Immature natural killer cell (primary cell): ENCODE results near the gene OMP. TPM values are rescaled to one million over a fixed set of nuclear protein-coding genes. Genes with fewer than 3 reads are reported as not detected.

Experiments used
- DNase-seq, 3 donors: peaks; one replicate each; pipeline ENCODE4 v3.0.0; 2022; ENCODE audit warnings: mixed read lengths in 1 of 3
- H3K27ac Mint-ChIP-seq, 6 donors: one replicate each; pipeline ENCODE4 v1.8.0; 2020; ENCODE audit warnings: mixed read lengths in 6 of 6, mild to moderate bottlenecking in 5 of 6, inconsistent platforms in 4 of 6, moderate library complexity in 3 of 6
- H3K27me3 Mint-ChIP-seq, 3 donors: one replicate each; pipeline ENCODE4 v1.8.0; 2020 to 2021; ENCODE audit warnings: low read depth in 3 of 3, mild to moderate bottlenecking in 3 of 3, mixed read lengths in 3 of 3, moderate library complexity in 3 of 3, inconsistent platforms in 1 of 3
- H3K36me3 Mint-ChIP-seq, 3 donors: one replicate each; pipeline ENCODE4 v1.8.0; 2020; ENCODE audit warnings: mixed read lengths in 3 of 3, inconsistent platforms in 2 of 3, mild to moderate bottlenecking in 2 of 3
- H3K4me1 Mint-ChIP-seq, 2 donors: one replicate each; pipeline ENCODE4 v1.8.0; 2020; ENCODE audit warnings: inconsistent platforms in 2 of 2, mild to moderate bottlenecking in 2 of 2, mixed read lengths in 2 of 2, moderate library complexity in 1 of 2
- H3K4me3 Mint-ChIP-seq, 5 donors: one replicate each; pipeline ENCODE4 v1.8.0; 2020; ENCODE audit warnings: mild to moderate bottlenecking in 5 of 5, mixed read lengths in 5 of 5, inconsistent platforms in 3 of 5, moderate library complexity in 3 of 5
- H3K9me3 Mint-ChIP-seq, 6 donors: one replicate each; pipeline ENCODE4 v1.8.0; 2020; ENCODE audit warnings: mild to moderate bottlenecking in 6 of 6, mixed read lengths in 6 of 6, inconsistent platforms in 4 of 6, moderate library complexity in 3 of 6
- polyA plus RNA-seq, 3 donors: library from polyadenylated mRNA; unstranded; fragments of 300-500 nt; fragmentation: Illumina TruSeq; gene quantifications; one replicate each; pipeline ENCODE4 v1.2.3, GENCODE V29; 2021

Gene OMP
- polyA plus RNA-seq, 3 donors from 2014 or later = not detected

DNA sequence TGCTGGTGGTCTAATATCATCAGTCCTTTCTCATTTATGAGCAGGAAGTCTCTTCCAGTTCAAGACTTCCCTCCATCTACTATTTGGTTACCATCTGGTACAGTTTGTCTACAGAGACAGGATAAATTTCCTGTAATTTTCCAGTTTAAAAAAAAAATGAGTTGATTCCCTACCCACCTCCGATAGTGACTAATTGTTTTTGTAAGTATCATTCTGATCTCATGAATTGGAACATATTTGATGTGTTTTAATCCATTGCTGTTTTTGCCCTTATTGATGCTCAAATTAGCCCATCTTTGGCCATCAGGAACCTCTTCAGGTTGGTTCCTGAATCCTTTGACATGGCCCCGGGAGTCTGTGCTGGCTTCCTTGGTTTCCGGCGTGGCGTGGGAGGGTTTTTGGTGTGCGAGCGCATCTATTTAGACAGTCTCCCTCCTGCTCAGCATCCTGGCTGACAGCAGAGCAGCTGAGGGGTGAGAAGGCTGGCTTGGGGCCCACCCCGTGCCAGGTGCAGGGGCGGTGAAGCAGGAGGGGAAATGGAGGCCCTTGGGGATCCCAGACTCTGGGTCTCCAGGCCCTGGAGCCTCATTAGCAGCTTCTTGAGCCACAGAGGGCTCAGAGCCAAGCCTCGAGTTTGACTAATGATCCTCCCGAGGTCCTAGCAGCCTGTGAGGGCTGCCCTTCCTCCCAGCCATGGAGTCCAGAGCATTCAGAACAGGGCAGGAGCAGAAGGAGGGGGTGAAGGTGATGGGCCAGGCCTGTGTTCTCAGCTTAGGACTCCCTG, 6.8 kb downstream of the OMP start:
- DNase-seq = no peak
- Mint-ChIP-seq H3K9me3 (no peaks in the 10 kb centered on the region), H3K4me1 (peaks cover 0 to 6% of the 10 kb centered on the region in 2 donors), H3K36me3 (no peaks in the 10 kb centered on the region), H3K27ac (no peak overlapping the region), H3K4me3 (no peak overlapping the region), H3K27me3 (peaks cover 0 to 2% (median 0%) of the 10 kb centered on the region in 3 donors)

DNA sequence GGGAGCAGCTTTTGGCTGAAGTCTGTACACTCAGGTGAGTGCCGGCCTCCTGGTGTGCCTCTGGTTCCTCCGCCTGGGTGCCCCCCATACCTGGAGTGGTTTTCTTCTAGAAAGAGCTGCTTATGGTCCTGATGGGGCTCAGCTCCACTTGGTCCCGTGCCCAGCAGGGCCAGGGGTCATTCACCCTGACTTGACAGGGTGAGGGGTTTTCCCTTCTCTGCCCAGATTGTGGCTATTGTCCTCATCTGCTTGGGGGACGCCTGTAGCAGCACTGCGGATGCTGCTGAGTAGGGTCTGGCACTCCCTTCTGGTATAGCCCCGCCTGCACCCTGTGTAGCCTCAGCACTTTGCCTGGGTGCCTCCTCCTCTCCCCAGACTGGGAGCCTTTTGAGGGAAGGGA, 8.2 kb downstream of the OMP start:
- DNase-seq = no peak
- Mint-ChIP-seq H3K27me3 (peaks cover 0 to 2% (median 0%) of the 10 kb centered on the region in 3 donors), H3K4me1 (peaks cover 0 to 6% of the 10 kb centered on the region in 2 donors), H3K27ac (no peak overlapping the region), H3K9me3 (no peaks in the 10 kb centered on the region), H3K4me3 (no peak overlapping the region), H3K36me3 (no peaks in the 10 kb centered on the region)

DNA sequence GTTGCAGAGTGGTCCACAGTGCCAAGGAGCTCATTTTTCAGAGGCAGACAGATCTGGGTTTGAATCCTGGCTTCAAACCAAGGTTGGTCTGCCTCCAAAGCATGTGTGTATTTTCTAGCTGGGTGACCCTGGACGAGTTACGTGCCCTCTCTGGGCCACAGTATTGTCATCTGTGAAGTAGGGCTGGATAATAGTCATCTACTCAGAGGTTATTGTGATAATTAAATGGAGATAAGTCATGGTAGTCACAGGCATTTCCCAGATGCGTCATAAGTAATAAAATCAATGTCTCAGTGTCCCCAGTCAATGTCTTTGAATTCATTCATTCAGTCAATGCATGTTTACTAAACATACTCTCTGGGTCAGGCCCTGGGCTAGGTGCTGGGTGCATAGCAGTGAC, 8.6 kb downstream of the OMP start:
- Mint-ChIP-seq H3K27me3 (peaks cover 0 to 2% (median 0%) of the 10 kb centered on the region in 3 donors), H3K27ac (peak overlapping the region in 1 of 6 donors; percentile 27)
- no peak for DNase-seq

DNA sequence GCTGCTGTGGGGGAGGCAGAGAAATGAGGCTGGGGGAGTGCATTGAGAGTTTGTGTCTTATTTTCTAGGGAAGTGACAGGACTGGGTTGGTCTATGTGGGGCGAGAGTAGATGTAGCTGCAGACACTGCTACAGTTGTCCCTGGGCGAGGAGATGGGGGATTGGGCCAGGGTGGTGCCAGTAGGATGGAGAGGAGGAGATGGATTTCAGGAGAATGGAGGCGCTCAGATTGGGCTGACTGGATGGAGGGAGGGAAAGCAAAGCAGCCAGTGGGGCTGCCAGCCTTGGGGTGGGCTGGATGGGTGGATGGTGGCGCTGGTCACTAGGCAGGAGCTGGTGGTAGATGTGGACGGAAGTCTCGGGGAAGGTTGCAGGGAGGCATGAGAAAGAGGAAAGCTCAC, 9.3 kb downstream of the OMP start:
- Mint-ChIP-seq H3K4me1 (peaks cover 0 to 6% of the 10 kb centered on the region in 2 donors), H3K9me3 (no peaks in the 10 kb centered on the region), H3K36me3 (no peaks in the 10 kb centered on the region), H3K4me3 (no peak overlapping the region), H3K27ac (peak overlapping the region in 1 of 6 donors; percentile 20), H3K27me3 (peaks cover 0 to 2% (median 0%) of the 10 kb centered on the region in 3 donors)
- no peak for DNase-seq

More for the DNA sequence above, 8.6 kb downstream of the OMP start:
- no peaks in the 10 kb centered on the region for H3K9me3 Mint-ChIP-seq
- H3K4me1 Mint-ChIP-seq = peaks cover 0 to 6% of the 10 kb centered on the region in 2 donors
- H3K4me3 Mint-ChIP-seq = no peak overlapping the region
- no peaks in the 10 kb centered on the region for H3K36me3 Mint-ChIP-seq

DNA sequence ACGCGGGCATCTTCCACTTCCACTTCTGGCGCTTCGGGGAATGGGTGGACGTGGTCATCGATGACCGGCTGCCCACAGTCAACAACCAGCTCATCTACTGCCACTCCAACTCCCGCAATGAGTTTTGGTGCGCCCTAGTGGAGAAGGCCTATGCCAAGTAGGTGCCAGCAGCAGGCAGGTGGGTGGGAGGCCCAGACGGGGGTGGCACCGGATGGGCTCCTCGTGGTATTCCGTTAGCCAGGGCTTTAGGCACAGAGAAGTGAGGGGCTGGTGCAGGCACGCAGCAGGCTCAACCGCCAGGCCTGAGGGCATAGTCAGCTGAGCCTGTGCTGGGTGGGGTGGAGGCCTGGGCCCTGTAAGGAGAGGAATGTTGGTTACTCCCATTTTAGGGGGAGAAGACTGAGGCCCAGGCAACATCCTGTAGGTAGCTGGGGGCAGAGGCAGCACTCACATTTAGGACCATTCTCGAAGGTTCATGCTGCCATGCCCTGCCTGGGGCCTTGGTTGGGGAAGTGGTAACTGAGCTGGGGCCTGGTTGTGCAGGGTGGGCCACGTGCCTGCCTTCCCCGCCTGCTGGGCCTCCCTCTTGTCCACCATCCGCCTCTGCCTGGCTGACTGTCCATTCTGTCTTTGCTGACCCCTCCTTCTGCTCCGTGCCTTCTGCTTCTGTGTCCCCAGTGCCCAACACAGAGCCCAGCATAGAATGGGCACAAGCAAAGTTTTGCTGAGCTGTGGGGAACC, 10.2 kb downstream of the OMP start:
- H3K27ac Mint-ChIP-seq = no peak overlapping the region

DNA sequence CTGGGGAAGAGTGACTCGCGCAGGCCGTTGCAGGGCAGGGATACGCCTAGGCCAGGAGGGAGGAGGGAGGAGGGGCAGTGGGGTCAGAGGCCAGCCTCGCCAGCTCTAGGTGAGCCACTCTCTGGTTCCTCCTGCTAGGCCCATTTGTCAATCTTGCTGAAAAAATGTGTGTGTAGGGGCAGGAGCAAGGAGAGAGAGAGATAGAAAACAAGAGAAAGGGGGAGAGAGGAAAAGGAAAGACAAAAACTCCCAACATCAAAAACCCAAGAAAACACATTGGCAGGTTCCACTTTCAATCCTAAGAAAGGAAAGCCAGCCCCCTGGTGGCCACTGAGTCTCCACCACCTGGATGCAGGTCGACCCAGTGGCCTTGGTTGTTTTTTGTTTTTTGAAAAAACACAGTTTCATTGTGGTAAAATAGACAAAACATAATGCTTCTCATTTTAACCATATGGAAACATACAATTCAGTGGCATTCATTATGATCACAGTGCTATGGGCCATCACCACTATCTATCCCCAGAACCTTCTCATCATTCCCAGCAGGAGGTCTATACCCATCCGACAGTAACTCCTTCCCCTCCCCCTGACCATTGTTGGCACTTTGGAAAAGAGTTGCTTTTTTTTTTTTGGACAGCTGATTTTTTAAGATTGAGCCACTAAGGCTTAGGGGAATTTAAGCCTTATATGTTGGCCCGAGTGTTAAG, 10.9 kb downstream of the OMP start:
- Mint-ChIP-seq H3K4me3 (no peak overlapping the region), H3K27me3 (peaks cover 0 to 2% (median 0%) of the 10 kb centered on the region in 3 donors), H3K4me1 (no peaks in the 10 kb centered on the region), H3K9me3 (no peaks in the 10 kb centered on the region), H3K36me3 (no peaks in the 10 kb centered on the region), H3K27ac (peak overlapping the region in 2 of 6 donors; percentile 10 to 53)
- peak in 2 of 3 donors; percentile 13 to 21 for DNase-seq

More for the DNA sequence above, 10.2 kb downstream of the OMP start:
- Mint-ChIP-seq H3K9me3 (no peaks in the 10 kb centered on the region), H3K4me1 (peaks cover 0 to 4% of the 10 kb centered on the region in 2 donors), H3K36me3 (no peaks in the 10 kb centered on the region), H3K4me3 (no peak overlapping the region), H3K27me3 (peaks cover 0 to 2% (median 2%) of the 10 kb centered on the region in 3 donors)
- no peak for DNase-seq

DNA sequence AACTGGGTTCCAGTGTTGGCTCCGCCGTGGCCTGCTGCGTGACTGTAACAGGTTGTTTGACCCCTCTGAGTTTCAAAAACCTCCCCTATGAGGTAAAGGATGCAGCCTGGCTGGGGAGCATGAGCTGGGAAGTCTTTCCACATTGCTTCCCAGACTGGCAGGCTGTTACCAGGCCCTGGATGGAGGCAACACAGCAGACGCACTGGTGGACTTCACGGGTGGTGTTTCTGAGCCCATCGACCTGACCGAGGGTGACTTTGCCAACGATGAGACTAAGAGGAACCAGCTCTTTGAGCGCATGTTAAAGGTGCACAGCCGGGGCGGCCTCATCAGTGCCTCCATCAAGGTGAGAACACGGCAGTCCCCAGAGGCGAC, 11.4 kb downstream of the OMP start:
- no peak for DNase-seq
- Mint-ChIP-seq H3K36me3 (no peaks in the 10 kb centered on the region), H3K27ac (no peak overlapping the region)

DNA sequence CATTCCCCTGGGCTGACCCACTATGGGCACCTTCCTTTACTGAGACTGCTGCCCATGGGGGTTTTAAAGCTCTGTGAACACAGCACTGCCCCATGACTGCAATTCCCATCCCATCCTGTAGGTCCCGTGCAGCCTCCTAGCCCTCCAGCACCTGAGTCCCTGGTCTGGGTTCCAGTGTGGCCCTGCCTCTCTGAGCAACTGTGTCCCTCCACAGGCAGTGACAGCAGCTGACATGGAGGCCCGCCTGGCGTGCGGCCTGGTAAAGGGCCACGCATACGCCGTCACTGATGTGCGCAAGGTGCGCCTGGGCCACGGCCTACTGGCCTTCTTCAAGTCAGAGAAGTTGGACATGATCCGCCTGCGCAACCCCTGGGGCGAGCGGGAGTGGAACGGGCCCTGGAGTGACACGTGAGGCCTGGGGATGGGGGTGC, 12.6 kb downstream of the OMP start:
- no peak overlapping the region for H3K27ac Mint-ChIP-seq
- no peaks in the 10 kb centered on the region for H3K4me1 Mint-ChIP-seq
- H3K9me3 Mint-ChIP-seq = no peaks in the 10 kb centered on the region
- no peaks in the 10 kb centered on the region for H3K36me3 Mint-ChIP-seq
- peaks cover 0 to 2% (median 0%) of the 10 kb centered on the region in 3 donors for H3K27me3 Mint-ChIP-seq
- no peak for DNase-seq
- no peak overlapping the region for H3K4me3 Mint-ChIP-seq

More for the DNA sequence above, 11.4 kb downstream of the OMP start:
- Mint-ChIP-seq H3K9me3 (no peaks in the 10 kb centered on the region), H3K4me3 (no peak overlapping the region), H3K27me3 (peaks cover 0 to 2% (median 0%) of the 10 kb centered on the region in 3 donors), H3K4me1 (no peaks in the 10 kb centered on the region)

DNA sequence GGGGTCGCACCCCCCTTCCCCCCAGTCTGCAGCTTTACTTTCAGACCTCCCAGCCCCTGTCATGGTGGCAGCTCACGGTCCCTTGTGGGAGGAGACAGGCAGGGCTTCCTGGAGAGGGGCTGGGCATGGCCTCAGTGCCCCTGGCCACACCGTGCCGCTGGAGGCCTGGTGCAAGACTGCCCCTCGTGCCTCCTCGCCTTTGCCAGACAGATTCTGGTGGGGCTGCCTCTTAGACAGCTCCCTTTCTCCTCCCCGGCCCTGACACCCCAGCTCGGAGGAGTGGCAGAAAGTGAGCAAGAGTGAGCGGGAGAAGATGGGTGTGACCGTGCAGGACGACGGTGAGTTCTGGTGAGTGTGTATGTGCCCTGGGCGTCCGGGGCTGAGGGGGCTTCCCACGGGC, 13.3 kb downstream of the OMP start:
- Mint-ChIP-seq H3K4me1 (peaks cover 0 to 4% of the 10 kb centered on the region in 2 donors), H3K4me3 (no peak overlapping the region), H3K27ac (no peak overlapping the region), H3K27me3 (peaks cover 0 to 2% (median 0%) of the 10 kb centered on the region in 3 donors), H3K36me3 (peaks cover 0 to 4% (median 4%) of the 10 kb centered on the region in 3 donors), H3K9me3 (no peaks in the 10 kb centered on the region)
- no peak for DNase-seq

DNA sequence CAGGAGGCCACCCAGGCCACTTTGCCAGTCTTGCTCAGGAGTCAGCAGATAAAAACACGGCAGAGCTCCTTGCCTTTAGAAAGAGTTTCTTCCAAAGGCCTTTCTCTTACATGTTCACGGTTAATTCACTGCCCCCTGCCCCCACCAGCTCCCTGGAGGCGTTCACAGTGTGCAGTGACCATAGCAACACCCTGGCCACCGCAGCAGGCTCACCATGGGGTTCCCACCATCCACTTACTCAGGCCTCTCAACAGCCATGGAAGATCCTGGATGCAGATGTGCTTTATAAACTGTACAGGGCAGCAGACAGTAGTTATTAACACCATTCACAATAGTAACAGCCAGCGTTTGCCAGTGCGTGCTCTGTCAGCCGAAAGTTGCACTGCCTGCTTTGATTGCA, 14.9 kb downstream of the OMP start:
- DNase-seq = no peak
- H3K9me3 Mint-ChIP-seq = no peaks in the 10 kb centered on the region
- no peak overlapping the region for H3K27ac Mint-ChIP-seq
- H3K4me3 Mint-ChIP-seq = no peak overlapping the region
- H3K27me3 Mint-ChIP-seq = peaks cover 0 to 2% (median 0%) of the 10 kb centered on the region in 3 donors
- H3K4me1 Mint-ChIP-seq = peaks cover 0 to 7% of the 10 kb centered on the region in 2 donors
- H3K36me3 Mint-ChIP-seq = peaks cover 0 to 5% (median 4%) of the 10 kb centered on the region in 3 donors

DNA sequence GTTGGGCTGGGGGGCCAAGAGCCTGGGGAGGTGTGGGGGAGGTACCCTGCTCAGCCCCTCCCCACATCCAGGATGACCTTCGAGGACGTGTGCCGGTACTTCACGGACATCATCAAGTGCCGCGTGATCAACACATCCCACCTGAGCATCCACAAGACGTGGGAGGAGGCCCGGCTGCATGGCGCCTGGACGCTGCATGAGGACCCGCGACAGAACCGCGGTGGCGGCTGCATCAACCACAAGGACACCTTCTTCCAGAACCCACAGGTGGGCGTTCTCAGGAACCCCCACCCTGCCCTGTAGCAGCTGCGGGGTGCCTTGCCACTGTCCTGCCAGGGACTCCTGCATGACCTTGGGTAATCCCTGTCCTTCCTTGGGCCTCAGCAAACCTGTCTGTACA, 15.4 kb downstream of the OMP start:
- Mint-ChIP-seq H3K9me3 (no peaks in the 10 kb centered on the region), H3K27ac (no peak overlapping the region), H3K27me3 (peaks cover 0 to 2% (median 0%) of the 10 kb centered on the region in 3 donors), H3K4me3 (no peak overlapping the region), H3K4me1 (peaks cover 0 to 7% of the 10 kb centered on the region in 2 donors), H3K36me3 (peaks cover 0 to 5% (median 4%) of the 10 kb centered on the region in 3 donors)
- DNase-seq = no peak

DNA sequence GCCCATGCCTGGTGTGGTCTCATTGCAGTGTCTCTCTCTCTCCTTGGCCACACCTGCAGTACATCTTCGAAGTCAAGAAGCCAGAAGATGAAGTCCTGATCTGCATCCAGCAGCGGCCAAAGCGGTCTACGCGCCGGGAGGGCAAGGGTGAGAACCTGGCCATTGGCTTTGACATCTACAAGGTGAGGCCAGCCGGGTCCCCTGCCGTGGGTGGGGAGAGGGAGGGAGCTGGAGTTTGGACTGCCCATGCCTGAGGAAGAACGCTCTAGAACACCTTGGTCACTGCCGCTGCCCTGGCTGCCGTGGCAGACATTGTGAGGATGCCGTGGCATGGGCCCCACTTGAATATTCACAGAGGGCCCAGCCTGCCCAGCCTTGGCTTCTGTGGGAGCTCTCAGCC, 16.3 kb downstream of the OMP start:
- DNase-seq = no peak
- Mint-ChIP-seq H3K36me3 (peaks cover 0 to 9% (median 5%) of the 10 kb centered on the region in 3 donors), H3K27ac (no peak overlapping the region), H3K27me3 (peaks cover 0 to 2% (median 2%) of the 10 kb centered on the region in 3 donors), H3K4me3 (no peak overlapping the region), H3K4me1 (peaks cover 0 to 7% of the 10 kb centered on the region in 2 donors), H3K9me3 (no peaks in the 10 kb centered on the region)

DNA sequence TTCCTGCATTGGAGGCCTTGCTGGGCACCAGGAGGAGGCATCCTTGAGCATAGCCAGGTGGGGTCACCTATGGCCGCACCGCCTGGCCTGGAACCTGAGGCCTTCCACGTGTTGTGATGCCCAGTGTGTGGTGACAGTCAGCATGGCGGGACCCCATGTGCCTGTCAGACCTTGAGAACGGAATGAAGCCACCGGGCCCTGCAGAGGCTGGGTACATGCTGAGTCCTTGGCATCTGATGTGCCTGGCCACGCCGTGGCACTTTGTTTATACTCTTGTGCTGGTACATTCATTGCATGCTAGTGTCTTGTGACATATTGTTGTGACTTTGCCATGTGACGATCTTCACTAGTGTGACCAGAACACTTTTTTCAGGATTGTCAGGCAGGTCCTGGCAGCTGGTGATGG, 16.9 kb downstream of the OMP start:
- no peak for DNase-seq
- Mint-ChIP-seq H3K36me3 (peaks cover 0 to 13% (median 5%) of the 10 kb centered on the region in 3 donors), H3K4me3 (no peak overlapping the region), H3K27me3 (peaks cover 0 to 2% (median 2%) of the 10 kb centered on the region in 3 donors), H3K4me1 (peaks cover 0 to 7% of the 10 kb centered on the region in 2 donors), H3K27ac (no peak overlapping the region), H3K9me3 (no peaks in the 10 kb centered on the region)
